OCI-LY1 (cell line): ENCODE data around the gene PNPLA7.

ENCODE experiments used
- H2AFZ ChIP-seq: fragments of 200-600 bp; sonication (generic), shearing (Covaris generic); 2 replicates; pipeline ENCODE4 v1.6.0; 2014; ENCODE audit warnings: antibody characterized with exemption, mild to moderate bottlenecking, low read length
- H3F3A ChIP-seq: fragments of 200-600 bp; sonication (generic), shearing (Covaris generic); 2 replicates; pipeline ENCODE4 v1.6.0; 2014; ENCODE audit warnings: mild to moderate bottlenecking, antibody characterized with exemption, low read length, moderate library complexity; ENCODE audit not compliant: insufficient read depth
- H3K27ac ChIP-seq: fragments of 200-600 bp; sonication (generic); 2 replicates; pipeline ENCODE4 v1.5.1; 2014; ENCODE audit warnings: low read length, mixed run types, mild to moderate bottlenecking, low read depth; ENCODE audit not compliant: poor library complexity, severe bottlenecking
- H3K27me3 ChIP-seq: fragments of 200-600 bp; sonication (generic); 2 replicates; pipeline ENCODE4 v1.6.0; 2014; ENCODE audit warnings: antibody characterized with exemption, mild to moderate bottlenecking, low read length, moderate library complexity; ENCODE audit not compliant: insufficient read depth
- H3K36me3 ChIP-seq: fragments of 200-600 bp; sonication (generic); 2 replicates; pipeline ENCODE4 v1.6.1; 2014; ENCODE audit warnings: mild to moderate bottlenecking, antibody characterized with exemption, low read length, moderate library complexity, mixed read lengths; ENCODE audit not compliant: insufficient read depth
- H3K4me1 ChIP-seq: fragments of 200-600 bp; sonication (generic); 2 replicates; pipeline ENCODE4 v1.5.1; 2014; ENCODE audit warnings: mild to moderate bottlenecking, low read length, moderate library complexity; ENCODE audit not compliant: insufficient read depth, severe bottlenecking
- H3K4me2 ChIP-seq: fragments of 200-600 bp; sonication (generic), shearing (Covaris generic); 2 replicates; pipeline ENCODE4 v1.6.1; 2014; ENCODE audit warnings: low read length
- H3K4me3 ChIP-seq: fragments of 200-600 bp; sonication (generic); 2 replicates; pipeline ENCODE4 v1.5.1; 2014; ENCODE audit warnings: low read length, low read depth, mild to moderate bottlenecking, mixed read lengths; ENCODE audit not compliant: poor library complexity, severe bottlenecking
- H3K79me2 ChIP-seq: fragments of 200-600 bp; shearing (Covaris generic); 2 replicates; pipeline ENCODE4 v1.6.1; 2016; ENCODE audit warnings: mixed run types, low read length, mixed read lengths; ENCODE audit not compliant: insufficient read depth
- H3K9ac ChIP-seq: fragments of 200-600 bp; sonication (generic), shearing (Covaris generic); 2 replicates; pipeline ENCODE4 v1.6.1; 2014; ENCODE audit warnings: mild to moderate bottlenecking, low read length, mixed read lengths
- H3K9me2 ChIP-seq: fragments of 200-600 bp; sonication (generic), shearing (Covaris generic); 2 replicates; pipeline ENCODE4 v1.6.1; 2014; ENCODE audit warnings: low read depth, mild to moderate bottlenecking, low read length, mixed read lengths
- H3K9me3 ChIP-seq: fragments of 200-600 bp; shearing (Covaris generic); 2 replicates; pipeline ENCODE4 v1.6.1; 2014; ENCODE audit warnings: low read length, mixed read lengths
- H4K20me1 ChIP-seq: fragments of 200-600 bp; sonication (generic), shearing (Covaris generic); 2 replicates; pipeline ENCODE4 v1.6.0; 2016; ENCODE audit warnings: mild to moderate bottlenecking, low read length; ENCODE audit not compliant: insufficient read depth
- EZH2 ChIP-seq: fragments of 200-600 bp; sonication (generic), shearing (Covaris generic); IDR thresholded peaks from 2 replicates; pipeline ENCODE4 v1.8.0; 2017; ENCODE audit warnings: borderline replicate concordance, mixed run types, mild to moderate bottlenecking, antibody characterized with exemption, low read length, moderate library complexity, mixed read lengths
- TF ChIP-seq, protein P1 (sequence below): fragments of 200-600 bp; sonication (generic), shearing (Covaris generic); IDR thresholded peaks from 2 replicates; pipeline ENCODE4 v1.5.1; 2017; ENCODE audit warnings: mild to moderate bottlenecking, antibody characterized with exemption, low read length, moderate library complexity, mixed read lengths

Gene PNPLA7

DNA sequence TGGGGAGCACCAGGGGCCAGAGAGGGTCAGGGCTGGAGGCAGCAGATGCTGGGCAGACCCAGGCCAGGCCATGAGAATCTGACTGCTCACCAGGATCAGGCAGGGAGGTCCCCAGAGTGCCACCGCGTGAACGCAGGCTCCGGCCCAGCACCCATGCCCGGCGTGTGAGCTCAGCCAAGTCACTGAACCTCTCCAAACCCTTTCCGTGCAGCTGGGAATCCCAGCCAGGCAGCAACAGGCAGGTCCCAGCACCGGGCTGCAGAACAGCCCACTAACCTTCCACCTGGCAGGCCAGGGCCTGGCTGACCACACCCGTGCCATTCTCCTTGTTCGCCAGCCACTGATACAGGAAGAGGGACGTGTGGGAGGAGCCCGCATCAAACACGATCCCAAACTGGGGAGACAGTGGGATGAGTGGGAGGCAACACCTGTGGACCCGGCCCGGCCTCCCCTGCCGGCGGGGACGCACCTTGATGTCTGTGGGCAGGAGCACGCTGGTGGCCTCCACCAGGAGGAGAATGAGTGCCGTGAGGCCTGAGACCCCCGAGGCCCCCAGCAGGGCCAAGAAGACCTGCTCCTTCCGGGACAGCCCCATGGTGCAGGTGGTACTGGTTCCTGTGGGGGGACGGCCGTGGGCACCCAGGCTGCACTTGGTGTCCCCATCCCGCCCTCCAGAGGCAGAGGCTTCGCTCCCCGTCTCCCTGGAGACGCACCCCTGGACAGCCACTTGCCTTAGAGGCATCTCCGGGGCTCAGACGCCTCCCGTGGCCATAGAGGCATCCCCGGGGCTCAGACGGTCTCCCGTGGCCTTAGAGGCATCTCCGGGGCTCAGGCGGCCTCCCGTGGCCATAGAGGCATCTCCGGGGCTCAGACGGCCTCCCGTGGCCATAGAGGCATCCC lies 112.3 kb downstream of the PNPLA7 start:
- Histone ChIP-seq H3K36me3 (no peaks in the 10 kb centered on the region), H3K79me2 (no peaks in the 10 kb centered on the region), H3K4me1 (no peaks in the 10 kb centered on the region), H3K27ac (no peak overlapping the region), H3K9me2 (no peaks in the 10 kb centered on the region), H3K4me2 (no peak overlapping the region), H3K4me3 (no peak overlapping the region), H3K9ac (no peak overlapping the region), H4K20me1 (no peaks in the 10 kb centered on the region), H2AFZ (no peak overlapping the region), H3K9me3 (no peaks in the 10 kb centered on the region), H3K27me3 (0 out of 2 replicates have a peak, but pooled peaks cover 12% of the 10 kb centered on the region), H3F3A (no peaks in the 10 kb centered on the region)
- no peak for TF ChIP-seq EZH2
- TF ChIP-seq, protein P1, sequence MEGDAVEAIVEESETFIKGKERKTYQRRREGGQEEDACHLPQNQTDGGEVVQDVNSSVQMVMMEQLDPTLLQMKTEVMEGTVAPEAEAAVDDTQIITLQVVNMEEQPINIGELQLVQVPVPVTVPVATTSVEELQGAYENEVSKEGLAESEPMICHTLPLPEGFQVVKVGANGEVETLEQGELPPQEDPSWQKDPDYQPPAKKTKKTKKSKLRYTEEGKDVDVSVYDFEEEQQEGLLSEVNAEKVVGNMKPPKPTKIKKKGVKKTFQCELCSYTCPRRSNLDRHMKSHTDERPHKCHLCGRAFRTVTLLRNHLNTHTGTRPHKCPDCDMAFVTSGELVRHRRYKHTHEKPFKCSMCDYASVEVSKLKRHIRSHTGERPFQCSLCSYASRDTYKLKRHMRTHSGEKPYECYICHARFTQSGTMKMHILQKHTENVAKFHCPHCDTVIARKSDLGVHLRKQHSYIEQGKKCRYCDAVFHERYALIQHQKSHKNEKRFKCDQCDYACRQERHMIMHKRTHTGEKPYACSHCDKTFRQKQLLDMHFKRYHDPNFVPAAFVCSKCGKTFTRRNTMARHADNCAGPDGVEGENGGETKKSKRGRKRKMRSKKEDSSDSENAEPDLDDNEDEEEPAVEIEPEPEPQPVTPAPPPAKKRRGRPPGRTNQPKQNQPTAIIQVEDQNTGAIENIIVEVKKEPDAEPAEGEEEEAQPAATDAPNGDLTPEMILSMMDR = no peak

DNA sequence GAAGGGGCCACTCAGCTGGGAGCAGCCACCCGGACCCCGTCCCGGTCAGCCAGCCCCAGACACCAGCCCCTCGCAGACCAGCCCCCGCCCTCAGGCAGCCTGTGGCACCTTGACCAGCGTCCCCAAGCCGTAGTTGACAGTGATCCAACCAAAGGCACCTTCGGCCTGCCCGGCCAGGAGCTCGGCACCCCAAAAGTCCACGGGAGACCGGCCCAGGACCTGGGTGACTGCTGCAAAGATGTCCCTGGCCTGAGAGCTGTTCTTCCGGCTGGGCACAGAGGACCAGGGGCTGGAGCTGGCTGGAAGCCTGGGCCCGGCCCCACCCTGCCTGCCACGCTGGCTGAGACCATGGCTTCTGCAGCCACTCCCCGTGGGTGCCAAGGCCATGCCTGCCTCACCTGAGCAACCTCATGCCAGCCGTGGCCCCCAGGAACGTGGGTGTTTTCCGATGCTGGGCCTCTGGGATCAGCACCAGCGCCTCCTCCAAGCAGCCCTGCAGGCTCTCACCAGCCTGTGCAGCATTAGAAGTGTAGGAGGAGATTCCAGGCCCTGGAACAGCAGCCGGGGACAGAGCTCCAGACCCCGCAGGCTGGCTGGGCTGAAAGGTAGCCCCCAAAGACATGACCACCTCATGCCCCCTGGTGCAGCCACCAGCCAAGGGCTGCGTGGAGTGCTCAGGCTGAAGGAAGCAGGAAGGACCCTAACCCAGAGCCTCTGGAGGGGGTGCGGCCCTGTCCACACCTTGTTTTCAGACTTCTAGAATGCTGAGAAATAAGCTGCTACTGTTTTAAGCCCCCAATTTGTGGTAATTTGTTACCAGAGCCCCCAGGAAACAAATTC lies 113.2 kb downstream of the PNPLA7 start:
- Histone ChIP-seq H3K4me2 (no peak overlapping the region), H3K27ac (no peak overlapping the region), H3K27me3 (0 out of 2 replicates have a peak, but pooled peaks cover 12% of the 10 kb centered on the region), H3K79me2 (no peaks in the 10 kb centered on the region), H3K9me3 (no peaks in the 10 kb centered on the region), H4K20me1 (no peaks in the 10 kb centered on the region), H3K4me3 (no peak overlapping the region), H3K9me2 (no peaks in the 10 kb centered on the region), H2AFZ (no peak overlapping the region), H3K36me3 (no peaks in the 10 kb centered on the region), H3F3A (no peaks in the 10 kb centered on the region), H3K4me1 (no peaks in the 10 kb centered on the region), H3K9ac (no peak overlapping the region)
- TF ChIP-seq, protein P1 = no peak
- no peak for TF ChIP-seq EZH2

DNA sequence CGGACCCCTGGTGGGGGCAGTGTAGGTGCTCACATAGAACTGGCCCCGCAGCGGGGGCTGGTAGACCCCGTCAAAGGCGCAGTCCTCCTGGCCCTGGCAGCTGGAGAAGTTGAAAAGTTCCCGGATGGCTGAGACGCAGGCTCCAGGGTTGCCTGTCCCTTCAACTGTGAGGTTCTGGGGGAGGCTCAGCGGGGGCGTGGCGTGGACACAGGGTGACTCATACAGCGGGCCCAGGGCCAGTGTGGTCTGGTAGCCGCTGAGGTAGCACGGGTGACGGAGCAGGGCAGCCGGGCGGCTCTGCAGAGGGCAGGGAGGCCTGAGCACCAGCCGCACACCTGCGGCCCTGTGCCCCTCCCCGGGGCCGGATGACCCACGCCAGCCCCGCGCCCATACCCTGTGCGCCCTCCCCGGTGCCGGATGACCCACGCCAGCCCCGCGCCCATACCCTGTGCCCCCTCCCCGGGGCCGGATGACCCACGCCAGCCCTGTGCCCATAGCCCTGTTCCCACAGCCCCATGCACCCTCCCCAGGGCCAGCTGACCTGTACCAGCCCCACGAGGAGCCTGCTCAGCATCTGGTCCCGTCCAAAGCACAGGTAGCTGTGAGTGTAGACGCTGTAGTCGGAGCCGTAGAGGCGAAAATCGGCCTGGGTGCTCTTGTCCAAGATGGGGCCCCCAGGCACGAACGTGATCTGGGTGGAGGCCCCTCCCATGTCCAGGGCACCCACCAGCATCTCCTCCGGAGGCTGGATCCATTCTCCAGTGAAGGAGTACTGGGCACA lies 114.0 kb downstream of the PNPLA7 start:
- Histone ChIP-seq H3K9ac (no peak overlapping the region), H3K36me3 (no peaks in the 10 kb centered on the region), H4K20me1 (no peaks in the 10 kb centered on the region), H2AFZ (no peak overlapping the region), H3K9me3 (no peaks in the 10 kb centered on the region), H3K79me2 (no peaks in the 10 kb centered on the region), H3K4me1 (no peaks in the 10 kb centered on the region), H3K4me3 (no peak overlapping the region), H3K4me2 (no peak overlapping the region), H3K27ac (no peak overlapping the region), H3K9me2 (no peaks in the 10 kb centered on the region), H3K27me3 (0 out of 2 replicates have a peak, but pooled peaks cover 12% of the 10 kb centered on the region), H3F3A (no peaks in the 10 kb centered on the region)
- no peak for TF ChIP-seq EZH2
- TF ChIP-seq, protein P1 = no peak
